Gastrocnemius medialis (tissue), 4 donors: ENCODE results near the gene WDR33.

Experiments used
- POLR2A ChIP-seq, 2 donors: fragments of 450-650 bp; IDR thresholded peaks; one replicate each; pipeline ENCODE4 v1.6.1; 2017; ENCODE audit warnings: antibody characterized with exemption in 2 of 2, mild to moderate bottlenecking in 2 of 2, moderate library complexity in 2 of 2
- TF ChIP-seq, protein P1 (sequence below), 5 experiments: fragments of 450-650 bp in 3 of 5; fragments of 200-600 bp in 2 of 5; sonication (generic) in 2 of 5; IDR thresholded peaks in 4 of 5; conservative IDR thresholded peaks in 1 of 5; 1 replicate in 4 of 5; 2 replicates in 1 of 5; pipeline ENCODE4 v1.5.1; 2016 to 2019; ENCODE audit warnings: antibody characterized with exemption in 5 of 5, mild to moderate bottlenecking in 3 of 5, moderate library complexity in 3 of 5

DNA sequence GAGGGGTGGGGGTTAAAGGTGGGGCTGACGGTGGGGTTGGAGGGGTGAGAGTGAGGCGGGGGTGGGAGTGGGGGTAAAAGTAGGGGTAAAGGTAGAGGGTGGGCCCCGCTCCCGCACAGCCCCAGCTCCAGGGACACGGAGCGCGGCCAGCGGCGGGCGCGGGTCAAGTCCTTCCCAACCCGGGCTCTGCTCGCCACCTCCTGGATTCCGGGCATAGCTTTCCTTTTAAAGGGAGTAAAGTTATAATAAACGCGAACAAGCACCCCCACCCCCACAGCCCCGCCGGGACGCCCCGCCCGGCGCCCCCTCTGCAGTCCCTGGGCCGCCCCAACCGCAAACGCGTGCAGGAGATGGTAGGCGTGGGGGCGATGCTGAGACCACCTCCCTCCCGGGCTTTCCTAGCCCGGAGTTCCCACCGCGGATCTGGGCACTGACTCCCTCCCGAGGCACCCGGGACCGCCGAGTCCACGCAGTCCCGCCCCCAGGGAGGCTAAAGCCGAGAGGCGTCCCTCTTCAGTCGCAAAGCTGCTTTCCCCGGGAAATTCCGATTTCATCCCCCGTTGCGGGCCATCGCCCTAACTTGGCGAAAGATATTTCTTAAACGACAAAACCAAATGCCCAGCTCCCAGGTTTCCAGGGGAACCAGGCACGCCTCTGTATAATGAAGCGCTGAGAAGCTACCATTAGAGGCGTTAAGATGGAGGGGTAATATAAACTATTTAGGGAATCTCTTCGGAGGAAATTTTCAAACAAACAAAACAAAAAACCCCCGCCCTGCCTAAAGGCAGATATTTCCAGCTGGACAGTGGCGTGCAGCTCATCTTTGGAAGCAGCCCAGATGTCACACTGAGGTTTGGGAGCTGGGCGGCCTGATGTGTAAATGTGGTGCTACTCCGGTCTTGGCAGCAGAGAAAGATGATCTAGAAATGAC is 135.4 kb downstream of the WDR33 start, which contains the start of gene LIMS2:
- TF ChIP-seq, protein P1, sequence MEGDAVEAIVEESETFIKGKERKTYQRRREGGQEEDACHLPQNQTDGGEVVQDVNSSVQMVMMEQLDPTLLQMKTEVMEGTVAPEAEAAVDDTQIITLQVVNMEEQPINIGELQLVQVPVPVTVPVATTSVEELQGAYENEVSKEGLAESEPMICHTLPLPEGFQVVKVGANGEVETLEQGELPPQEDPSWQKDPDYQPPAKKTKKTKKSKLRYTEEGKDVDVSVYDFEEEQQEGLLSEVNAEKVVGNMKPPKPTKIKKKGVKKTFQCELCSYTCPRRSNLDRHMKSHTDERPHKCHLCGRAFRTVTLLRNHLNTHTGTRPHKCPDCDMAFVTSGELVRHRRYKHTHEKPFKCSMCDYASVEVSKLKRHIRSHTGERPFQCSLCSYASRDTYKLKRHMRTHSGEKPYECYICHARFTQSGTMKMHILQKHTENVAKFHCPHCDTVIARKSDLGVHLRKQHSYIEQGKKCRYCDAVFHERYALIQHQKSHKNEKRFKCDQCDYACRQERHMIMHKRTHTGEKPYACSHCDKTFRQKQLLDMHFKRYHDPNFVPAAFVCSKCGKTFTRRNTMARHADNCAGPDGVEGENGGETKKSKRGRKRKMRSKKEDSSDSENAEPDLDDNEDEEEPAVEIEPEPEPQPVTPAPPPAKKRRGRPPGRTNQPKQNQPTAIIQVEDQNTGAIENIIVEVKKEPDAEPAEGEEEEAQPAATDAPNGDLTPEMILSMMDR (IDR thresholded peaks at IDR 0.05 in 4 of 5, conservative IDR thresholded peaks at IDR 0.05 in 1 of 5) = peak in 1 of 5 experiments; percentile 7
- TF ChIP-seq POLR2A (IDR thresholded peaks at IDR 0.05) = no peak
